ENCODE results near the gene CEP57. TPM values are rescaled to one million over a fixed set of nuclear protein-coding genes. Genes with fewer than 3 reads are reported as not detected.
A peak's percentile ranks its signal among the peaks of the same experiment; 100 is the strongest.

Gene CEP57
- total RNA-seq, 1 donor from 2014 or later = 70.5 TPM

- peak overlapping the region; percentile 100 for H3K27ac Mint-ChIP-seq
- H3K4me1 Mint-ChIP-seq (ENCODE audit: low read depth) = peaks cover 42% of the 10 kb centered on the region
- no peaks in the 10 kb centered on the region for H3K27me3 Mint-ChIP-seq
- no peak for TF ChIP-seq CTCF (IDR thresholded peaks at IDR 0.05; ENCODE audit: unreplicated experiment)
- H3K9me3 Mint-ChIP-seq (ENCODE audit: low read depth) = no peaks in the 10 kb centered on the region
- DNase-seq (ENCODE audit: low spot score, unreplicated experiment) = no peak
- H3K4me3 Mint-ChIP-seq (ENCODE audit: low read depth) = peak overlapping the region; percentile 100
- H3K36me3 Mint-ChIP-seq (ENCODE audit: insufficient read depth) = peaks cover 5% of the 10 kb centered on the region
Measured at GRCh38 chr11:95791709-95792033, 1.4 kb downstream of the CEP57 start.

GRCh38 chr11:95792200-95792599, 1.9 kb downstream of the CEP57 start:
- Mint-ChIP-seq H3K9me3 (ENCODE audit: low read depth) (no peaks in the 10 kb centered on the region), H3K4me1 (ENCODE audit: low read depth) (peaks cover 42% of the 10 kb centered on the region), H3K36me3 (ENCODE audit: insufficient read depth) (peaks cover 5% of the 10 kb centered on the region), H3K27ac (peak overlapping the region; percentile 100), H3K27me3 (no peaks in the 10 kb centered on the region), H3K4me3 (ENCODE audit: low read depth) (peak overlapping the region; percentile 100)
- no peak for DNase-seq (ENCODE audit: low spot score, unreplicated experiment)
- no peak for TF ChIP-seq CTCF (IDR thresholded peaks at IDR 0.05; ENCODE audit: unreplicated experiment)

- Mint-ChIP-seq H3K27me3 (no peaks in the 10 kb centered on the region), H3K36me3 (ENCODE audit: insufficient read depth) (peaks cover 5% of the 10 kb centered on the region), H3K9me3 (ENCODE audit: low read depth) (no peaks in the 10 kb centered on the region), H3K4me1 (ENCODE audit: low read depth) (peaks cover 42% of the 10 kb centered on the region), H3K27ac (no peak overlapping the region), H3K4me3 (ENCODE audit: low read depth) (peak overlapping the region; percentile 14)
- no peak for TF ChIP-seq CTCF (IDR thresholded peaks at IDR 0.05; ENCODE audit: unreplicated experiment)
- no peak for DNase-seq (ENCODE audit: low spot score, unreplicated experiment)
Measured at GRCh38 chr11:95792700-95793099, 2.4 kb downstream of the CEP57 start.

GRCh38 chr11:95793116-95793515, 2.8 kb downstream of the CEP57 start:
- peaks cover 5% of the 10 kb centered on the region for H3K36me3 Mint-ChIP-seq (ENCODE audit: insufficient read depth)
- H3K9me3 Mint-ChIP-seq (ENCODE audit: low read depth) = no peaks in the 10 kb centered on the region
- TF ChIP-seq CTCF (IDR thresholded peaks at IDR 0.05; ENCODE audit: unreplicated experiment) = no peak
- no peak for DNase-seq (ENCODE audit: low spot score, unreplicated experiment)
- H3K27me3 Mint-ChIP-seq = no peaks in the 10 kb centered on the region
- H3K4me1 Mint-ChIP-seq (ENCODE audit: low read depth) = peaks cover 40% of the 10 kb centered on the region
- H3K4me3 Mint-ChIP-seq (ENCODE audit: low read depth) = no peak overlapping the region
- H3K27ac Mint-ChIP-seq = no peak overlapping the region

GRCh38 chr11:95794086-95794485, 3.8 kb downstream of the CEP57 start:
- no peak overlapping the region for H3K4me3 Mint-ChIP-seq (ENCODE audit: low read depth)
- no peaks in the 10 kb centered on the region for H3K9me3 Mint-ChIP-seq (ENCODE audit: low read depth)
- peaks cover 3% of the 10 kb centered on the region for H3K36me3 Mint-ChIP-seq (ENCODE audit: insufficient read depth)
- no peak for TF ChIP-seq CTCF (IDR thresholded peaks at IDR 0.05; ENCODE audit: unreplicated experiment)
- H3K4me1 Mint-ChIP-seq (ENCODE audit: low read depth) = peaks cover 33% of the 10 kb centered on the region
- no peak overlapping the region for H3K27ac Mint-ChIP-seq
- H3K27me3 Mint-ChIP-seq = no peaks in the 10 kb centered on the region
- DNase-seq (ENCODE audit: low spot score, unreplicated experiment) = no peak
